HEK293T (cell line): Measurements from ENCODE around the gene ZNF541.
"Not testable (repeated sequence)": the region's sequence is repeated elsewhere in the genome, so short reads cannot be mapped to it uniquely, and the experiment has no call there.

Source experiments
- CTCF ChIA-PET: fragments of 350-600 bp; formaldehyde crosslinking; extraction: SDS; loops from one replicate; lab custom pipeline; 2021; ENCODE audit warnings: antibody characterized with exemption, inconsistent platforms; lab: Yijun Ruan, JAX
- POLR2A ChIA-PET: fragments of 350-600 bp; formaldehyde crosslinking; extraction: SDS; loops from one replicate; lab custom pipeline; 2020; ENCODE audit warnings: antibody characterized with exemption, inconsistent platforms; lab: Yijun Ruan, JAX
- DNase-seq: peaks from one replicate; pipeline ENCODE4 v3.0.0; 2012; ENCODE audit warnings: mixed read lengths; ENCODE audit errors: extremely low spot score
- ARNT ChIP-seq: fragments of 450-650 bp; IDR thresholded peaks from 2 replicates; pipeline ENCODE4 v1.6.1; 2017; ENCODE audit warnings: mild to moderate bottlenecking
- BHLHE40 ChIP-seq: fragments of 450-650 bp; IDR thresholded peaks from 2 replicates; pipeline ENCODE4 v1.6.1; 2016; ENCODE audit warnings: mild to moderate bottlenecking, moderate library complexity, borderline replicate concordance
- CTBP1 ChIP-seq: fragments of 450-650 bp; IDR thresholded peaks from 2 replicates; pipeline ENCODE4 v1.6.1; 2016; ENCODE audit warnings: borderline replicate concordance
- ELF4 ChIP-seq: fragments of 450-650 bp; IDR thresholded peaks from 2 replicates; pipeline ENCODE4 v1.6.1; 2017; ENCODE audit warnings: antibody characterized with exemption
- FOXA1 ChIP-seq: fragments of 450-650 bp; IDR thresholded peaks from 2 replicates; pipeline ENCODE4 v1.6.1; 2016; ENCODE audit warnings: mild to moderate bottlenecking
- FOXK2 ChIP-seq: fragments of 450-650 bp; IDR thresholded peaks from 2 replicates; pipeline ENCODE4 v1.6.1; 2016; ENCODE audit warnings: mild to moderate bottlenecking
- FOXM1 ChIP-seq: fragments of 450-650 bp; IDR thresholded peaks from 2 replicates; pipeline ENCODE4 v1.6.1; 2017; ENCODE audit warnings: mild to moderate bottlenecking, borderline replicate concordance
- HDGF ChIP-seq: fragments of 450-650 bp; IDR thresholded peaks from 2 replicates; pipeline ENCODE4 v1.6.1; 2017; ENCODE audit warnings: antibody characterized with exemption, borderline replicate concordance
- L3MBTL2 ChIP-seq: fragments of 450-650 bp; conservative IDR thresholded peaks from 2 replicates; pipeline ENCODE4 v1.6.1; 2016; ENCODE audit warnings: mild to moderate bottlenecking
- LEF1 ChIP-seq: fragments of 450-650 bp; IDR thresholded peaks from 2 replicates; pipeline ENCODE4 v1.6.1; 2017; ENCODE audit warnings: mild to moderate bottlenecking, borderline replicate concordance
- NFRKB ChIP-seq: fragments of 450-650 bp; IDR thresholded peaks from 2 replicates; pipeline ENCODE4 v1.6.1; 2016; ENCODE audit warnings: mild to moderate bottlenecking, moderate library complexity
- PKNOX1 ChIP-seq: fragments of 450-650 bp; IDR thresholded peaks from 2 replicates; pipeline ENCODE4 v1.6.1; 2016
- SP1 ChIP-seq: fragments of 450-650 bp; IDR thresholded peaks from 2 replicates; pipeline ENCODE4 v1.6.1; 2017
- SUZ12 ChIP-seq: fragments of 450-650 bp; IDR thresholded peaks from 2 replicates; pipeline ENCODE4 v1.6.1; 2016; ENCODE audit warnings: mild to moderate bottlenecking
- TARDBP ChIP-seq: fragments of 450-650 bp; IDR thresholded peaks from 2 replicates; pipeline ENCODE4 v1.6.1; 2016
- ZNF384 ChIP-seq: fragments of 450-650 bp; IDR thresholded peaks from 2 replicates; pipeline ENCODE4 v1.6.1; 2016

ZNF541 gene

DNA sequence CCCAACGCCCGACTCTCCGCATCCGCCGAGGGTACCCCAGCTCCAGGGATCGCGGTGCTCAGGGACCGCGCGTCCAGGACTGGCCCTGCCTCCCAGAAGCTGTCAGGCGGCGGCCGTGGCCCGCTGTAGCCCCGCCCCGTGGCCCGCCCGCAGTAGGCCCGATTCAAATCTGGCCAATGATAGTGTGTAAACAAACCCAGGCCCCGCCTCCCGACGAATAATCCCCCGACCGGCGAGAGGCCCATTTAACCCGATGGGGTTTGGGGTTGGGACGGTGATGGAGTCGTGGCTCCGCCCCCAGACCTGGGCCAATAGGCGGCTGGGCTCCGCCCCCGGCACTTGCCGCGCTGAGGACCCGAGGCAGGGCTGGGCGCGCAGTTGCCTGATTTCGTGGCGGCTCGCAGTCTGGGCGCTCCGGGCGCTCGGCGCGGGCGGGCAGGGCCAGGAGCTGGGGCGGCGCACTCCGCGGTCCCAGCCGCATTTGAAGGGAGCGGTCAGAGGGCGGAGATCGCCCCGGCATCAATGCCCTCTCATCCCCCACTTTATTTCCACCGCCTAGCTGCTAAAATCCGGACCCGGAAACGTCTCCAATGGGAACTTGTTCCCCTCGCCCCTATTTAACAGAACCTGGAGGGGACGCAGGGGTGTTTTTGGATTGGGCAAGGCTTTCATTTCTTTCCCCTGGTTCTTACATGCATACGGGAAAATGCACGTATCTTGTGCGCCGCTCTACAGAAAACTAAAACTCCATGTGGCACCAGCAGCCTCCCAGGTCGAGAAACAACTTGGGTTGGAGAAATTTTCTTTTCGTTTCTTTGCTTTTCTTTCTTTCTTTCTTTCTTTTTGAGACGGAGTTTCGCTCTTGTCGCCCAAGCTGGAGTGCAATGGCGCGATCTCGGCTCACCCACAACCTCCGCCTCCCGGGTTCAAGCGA lies 27.6 kb upstream of the ZNF541 start:
- POLR2A ChIA-PET: interaction anchor here (0.7 to 1.5 kb wide), 5 partner anchors 10 to 163 kb away, joined by 3 to 5 read pairs (median 3); partner anchors contain the start of gene NAPA
- CTCF ChIA-PET: interaction anchor here (1.1 kb wide), 1 partner anchor 85 kb away, joined by 3 read pairs; no protein-coding TSS in a partner anchor

GRCh38 chr19:47599671-47600245 lies 26.8 kb upstream of the ZNF541 start:
- CTCF ChIA-PET, DNase-seq: not testable (repeated sequence)
- peak; percentile 92 for TF ChIP-seq ZNF384
- POLR2A ChIA-PET: interaction anchor here (0.7 to 1.6 kb wide), 5 partner anchors 9 to 163 kb away, joined by 3 to 5 read pairs (median 3); partner anchors contain the start of gene BICRA

More for the DNA sequence above, 27.6 kb upstream of the ZNF541 start:
- TF ChIP-seq SUZ12 (no peak), ELF4 (peak; percentile 47; the same call in 1 of the 2 replicates)
- peak; percentile 97 for DNase-seq

GRCh38 chr19:47598407-47599349 lies 25.7 kb upstream of the ZNF541 start:
- TF ChIP-seq FOXK2 (no peak), PKNOX1 (no peak), ELF4 (no peak), ARNT (no peak), CTBP1 (no peak), BHLHE40 (no peak)
- peak; percentile 68 for DNase-seq
- POLR2A ChIA-PET: interaction anchor here (0.5 to 1.6 kb wide), 7 partner anchors 10 to 605 kb away, joined by 3 to 6 read pairs (median 4); partner anchors contain the start of gene BICRA
- CTCF ChIA-PET: interaction anchor here (0.6 to 0.9 kb wide), 2 partner anchors 61 to 84 kb away, joined by 3 to 4 read pairs; partner anchors contain the start of gene NAPA

DNA sequence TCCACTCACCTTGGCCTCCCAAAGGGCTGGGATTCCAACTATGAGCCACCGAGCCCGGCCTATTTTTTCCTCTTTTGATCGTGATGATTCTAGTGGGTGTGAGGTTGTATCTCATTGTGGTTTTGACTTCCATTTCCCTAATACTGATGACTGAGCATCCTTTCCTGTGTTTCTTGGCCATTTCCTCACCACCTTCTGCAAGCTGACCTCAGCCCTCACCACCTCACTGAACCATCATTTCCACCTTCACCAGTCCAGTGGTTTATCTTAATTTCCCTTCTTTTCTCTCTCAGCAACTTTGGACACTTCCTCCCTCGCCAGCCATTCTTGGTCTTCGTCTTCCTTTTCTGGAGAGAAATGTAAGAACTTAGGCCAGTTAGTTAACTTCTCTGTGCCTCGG lies 23.0 kb upstream of the ZNF541 start:
- TF ChIP-seq ZNF384 (no peak), SP1 (no peak), PKNOX1 (no peak), FOXM1 (no peak), SUZ12 (no peak), CTBP1 (no peak), FOXK2 (no peak), NFRKB (no peak), ARNT (no peak), TARDBP (no peak), ELF4 (no peak), LEF1 (no peak), L3MBTL2 (no peak), HDGF (no peak), FOXA1 (no peak)
- ChIA-PET POLR2A (no interaction called here), CTCF (no interaction called here)
- no peak for DNase-seq

DNA sequence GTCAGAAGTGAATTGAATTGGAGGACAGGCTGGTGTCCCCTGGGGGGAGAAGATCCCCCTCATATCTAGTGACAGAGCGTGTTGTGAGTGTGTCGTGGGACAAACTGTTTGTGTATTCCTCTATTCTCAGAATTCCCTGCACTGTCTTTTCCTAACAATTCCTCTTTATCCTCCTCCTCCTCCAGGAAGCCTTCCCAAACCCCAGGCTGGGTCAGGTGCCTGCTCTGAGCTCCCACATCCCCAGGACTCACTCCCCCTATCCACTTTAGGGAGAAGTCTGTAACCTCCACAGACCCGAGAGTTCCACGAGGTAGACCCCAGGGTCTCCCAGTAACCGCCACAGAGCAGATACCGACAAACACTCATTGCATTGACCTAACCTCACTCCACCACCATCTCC lies 20.9 kb upstream of the ZNF541 start:
- no peak for DNase-seq
- POLR2A ChIA-PET: no interaction called here
- CTCF ChIA-PET: no interaction called here
- TF ChIP-seq ZNF384 (no peak), ELF4 (no peak), FOXK2 (no peak), LEF1 (no peak), CTBP1 (no peak), L3MBTL2 (no peak), TARDBP (no peak), NFRKB (no peak), FOXA1 (no peak), FOXM1 (no peak), ARNT (no peak), PKNOX1 (no peak), HDGF (no peak), SP1 (no peak), BHLHE40 (no peak), SUZ12 (no peak)
